HG02840 (cell line): Measurements from ENCODE around the gene RANBP2.
"Not testable (repeated sequence)": the region's sequence is repeated elsewhere in the genome, so short reads cannot be mapped to it uniquely, and the experiment has no call there.

Experiments
- ATAC-seq: cut with Tn5 transposase; IDR thresholded peaks from one replicate; pipeline ENCODE4 v1.9.1; 2021; ENCODE audit warnings: mild to moderate bottlenecking, moderate library complexity, moderate number of reproducible peaks; ENCODE audit not compliant: unreplicated experiment, low FRiP score

RANBP2 gene

DNA sequence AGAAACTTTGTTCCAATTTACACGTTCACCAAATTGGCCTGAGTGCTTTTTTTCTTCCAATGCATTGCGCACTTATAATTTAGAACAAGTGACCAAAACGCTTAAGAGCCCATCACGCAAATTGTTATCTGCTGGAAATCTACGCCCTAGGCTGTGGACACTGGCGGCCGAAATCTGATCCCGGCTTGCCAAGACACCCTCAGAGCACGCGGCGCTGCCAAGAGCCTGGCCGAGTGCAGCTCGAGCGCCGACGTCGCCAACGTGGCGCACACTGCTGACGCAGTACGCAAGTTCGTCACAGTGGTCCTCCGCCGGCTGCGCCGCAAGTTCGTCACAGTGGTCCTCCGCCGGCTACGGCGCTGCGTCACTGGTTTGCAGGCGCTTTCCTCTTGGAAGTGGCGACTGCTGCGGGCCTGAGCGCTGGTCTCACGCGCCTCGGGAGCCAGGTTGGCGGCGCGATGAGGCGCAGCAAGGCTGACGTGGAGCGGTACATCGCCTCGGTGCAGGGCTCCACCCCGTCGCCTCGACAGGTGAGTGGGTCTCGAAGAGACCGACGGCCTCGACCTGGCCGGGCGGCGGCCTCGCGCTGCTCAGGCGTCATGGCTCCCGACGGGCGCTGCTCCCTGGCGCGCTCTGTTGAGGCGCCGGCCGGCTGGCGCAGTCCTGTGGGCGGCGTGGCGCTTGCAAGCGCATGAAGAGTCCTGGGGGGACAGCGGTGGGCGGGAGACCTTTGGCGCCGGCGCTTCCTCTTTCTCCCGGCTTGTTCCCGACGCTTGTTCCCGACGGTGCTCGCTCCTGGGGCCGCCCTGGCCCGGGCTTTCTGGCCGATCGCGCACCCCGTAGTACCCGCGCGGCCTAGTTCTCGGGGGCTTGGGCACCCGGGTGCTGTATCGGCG is at the start of gene RANBP2:
RANBP2 (plus strand) TSS at position 334 of the 896 bp plus-strand sequence; CDS start at position 459, 125 bp downstream.
- ATAC-seq, result peak; percentile 98

DNA sequence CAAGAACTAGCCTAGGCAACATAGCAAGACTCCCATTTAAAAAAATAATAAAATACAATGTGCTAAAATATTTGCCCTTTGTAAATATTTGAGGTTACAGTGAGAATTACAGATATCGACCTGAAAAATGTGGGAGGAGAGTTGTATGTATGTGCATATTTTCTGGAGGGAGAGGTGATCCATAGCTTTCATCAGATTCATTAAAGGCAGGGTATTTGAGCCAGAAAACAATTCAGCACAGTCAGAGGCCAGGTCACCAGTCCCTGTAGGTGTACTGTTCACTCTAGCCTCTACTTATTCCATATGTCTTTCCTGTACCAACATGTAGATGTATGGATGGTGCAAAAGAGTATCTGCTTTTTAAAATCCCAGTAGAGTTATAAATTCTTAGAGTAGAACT is 49.0 kb upstream of the RANBP2 start:
- ATAC-seq, result not testable (repeated sequence)

DNA sequence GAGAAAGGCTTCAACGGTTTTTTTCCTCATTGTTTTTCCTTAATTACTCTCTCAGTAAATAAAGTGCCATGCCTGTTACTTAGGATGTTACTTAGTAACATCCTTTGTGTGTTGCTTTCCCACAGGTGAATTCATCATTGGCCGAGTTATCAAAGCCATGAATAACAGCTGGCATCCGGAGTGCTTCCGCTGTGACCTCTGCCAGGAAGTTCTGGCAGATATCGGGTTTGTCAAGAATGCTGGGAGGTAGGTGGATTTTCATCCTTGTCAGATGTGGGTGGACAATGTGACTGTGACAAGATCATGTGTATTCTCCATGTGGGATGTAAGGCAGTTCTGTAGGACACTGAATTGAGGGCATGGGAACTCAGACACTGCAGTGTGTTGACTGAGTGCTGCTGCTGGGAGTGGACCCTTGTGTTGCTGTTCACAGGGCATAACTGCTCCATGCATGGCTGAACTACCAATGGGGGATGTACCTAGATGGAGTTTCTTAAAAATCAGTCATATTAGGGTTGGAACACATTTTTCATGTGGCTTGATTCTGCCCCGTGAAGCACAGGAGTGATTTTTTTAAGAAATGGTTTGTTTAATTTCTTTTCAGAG is 47.0 kb upstream of the RANBP2 start:
- ATAC-seq, result not testable (repeated sequence)

DNA sequence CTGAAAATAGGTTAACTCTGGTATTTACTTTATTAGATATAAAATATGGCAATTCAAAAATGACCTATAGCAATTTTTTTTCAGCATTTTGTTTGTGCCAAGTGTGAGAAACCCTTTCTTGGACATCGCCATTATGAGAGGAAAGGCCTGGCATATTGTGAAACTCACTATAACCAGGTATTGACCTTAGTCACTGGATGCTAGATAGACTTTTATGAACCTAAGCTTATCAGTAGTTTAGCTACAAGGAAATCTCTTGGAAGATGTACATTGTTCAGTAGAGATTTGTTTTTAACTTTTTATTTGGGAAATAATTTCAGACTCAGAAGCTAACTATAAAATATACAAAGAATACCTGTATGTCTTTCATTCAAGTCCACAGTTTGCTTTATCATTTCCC is 42.8 kb upstream of the RANBP2 start:
- ATAC-seq, result not testable (repeated sequence)

DNA sequence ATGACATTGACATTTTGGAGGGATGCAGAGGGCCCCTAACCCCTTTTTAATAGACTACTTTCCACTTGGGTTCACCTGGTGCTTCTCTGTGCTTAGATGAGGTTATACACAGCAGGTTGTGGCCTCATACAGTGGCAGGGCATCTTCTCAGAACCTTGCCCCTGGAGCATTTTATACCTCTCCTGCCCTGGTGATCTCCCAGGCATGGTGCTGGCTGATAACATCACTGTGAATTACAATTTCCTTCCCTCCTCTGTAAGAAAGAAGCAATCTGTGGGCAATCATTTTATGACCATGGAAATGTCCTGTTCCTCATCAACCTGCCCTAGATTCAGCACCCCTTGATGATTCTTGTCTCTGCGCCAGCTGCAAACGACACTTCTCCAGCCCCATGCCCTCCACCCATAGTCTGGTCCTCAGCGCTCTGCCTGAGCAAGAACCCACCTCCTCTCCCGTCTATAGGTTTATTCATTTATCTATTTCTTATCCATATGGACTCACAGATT is 42.0 kb upstream of the RANBP2 start:
- ATAC-seq, result not testable (repeated sequence)

DNA sequence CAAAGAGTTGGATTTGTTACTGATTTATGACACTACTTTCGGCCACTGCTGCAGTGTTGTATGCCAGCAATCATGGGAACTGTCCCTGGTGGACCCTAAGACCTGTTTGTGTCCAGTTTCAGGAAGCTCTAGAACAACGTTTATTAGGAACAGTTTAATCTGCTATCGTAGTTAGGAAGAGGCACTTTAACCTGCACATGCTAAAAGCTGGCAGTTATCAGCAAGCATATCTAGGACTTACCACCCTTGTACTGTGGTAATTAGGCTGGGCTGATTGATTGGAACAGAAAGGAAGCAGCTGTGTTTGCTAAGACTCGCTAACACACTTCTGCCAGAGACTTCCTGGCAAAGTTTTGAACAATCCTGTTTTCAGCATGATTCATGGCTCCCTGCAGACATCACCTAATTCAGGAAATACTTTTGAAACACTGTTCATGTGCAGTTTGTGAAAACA is 41.1 kb upstream of the RANBP2 start:
- ATAC-seq, result not testable (repeated sequence)

DNA sequence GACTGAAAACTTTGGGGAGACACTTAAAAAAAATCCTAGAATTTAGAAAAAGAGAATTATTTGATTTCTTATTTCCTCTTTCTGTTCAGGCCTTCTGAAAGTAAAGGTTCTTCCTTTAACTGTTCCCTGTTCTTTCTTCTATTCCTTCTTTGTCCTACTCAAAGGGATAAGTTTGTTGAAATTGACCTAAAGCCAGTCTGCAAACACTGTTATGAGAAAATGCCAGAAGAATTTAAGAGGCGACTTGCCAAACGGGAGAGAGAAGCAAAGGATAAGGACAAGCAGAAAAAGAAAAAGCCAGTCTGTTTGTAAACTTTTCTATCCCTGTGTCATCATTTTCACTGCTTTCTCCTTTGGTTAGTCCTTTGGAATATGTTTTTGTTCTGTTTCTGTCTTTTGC is 38.5 kb upstream of the RANBP2 start:
- not testable (repeated sequence) for ATAC-seq

DNA sequence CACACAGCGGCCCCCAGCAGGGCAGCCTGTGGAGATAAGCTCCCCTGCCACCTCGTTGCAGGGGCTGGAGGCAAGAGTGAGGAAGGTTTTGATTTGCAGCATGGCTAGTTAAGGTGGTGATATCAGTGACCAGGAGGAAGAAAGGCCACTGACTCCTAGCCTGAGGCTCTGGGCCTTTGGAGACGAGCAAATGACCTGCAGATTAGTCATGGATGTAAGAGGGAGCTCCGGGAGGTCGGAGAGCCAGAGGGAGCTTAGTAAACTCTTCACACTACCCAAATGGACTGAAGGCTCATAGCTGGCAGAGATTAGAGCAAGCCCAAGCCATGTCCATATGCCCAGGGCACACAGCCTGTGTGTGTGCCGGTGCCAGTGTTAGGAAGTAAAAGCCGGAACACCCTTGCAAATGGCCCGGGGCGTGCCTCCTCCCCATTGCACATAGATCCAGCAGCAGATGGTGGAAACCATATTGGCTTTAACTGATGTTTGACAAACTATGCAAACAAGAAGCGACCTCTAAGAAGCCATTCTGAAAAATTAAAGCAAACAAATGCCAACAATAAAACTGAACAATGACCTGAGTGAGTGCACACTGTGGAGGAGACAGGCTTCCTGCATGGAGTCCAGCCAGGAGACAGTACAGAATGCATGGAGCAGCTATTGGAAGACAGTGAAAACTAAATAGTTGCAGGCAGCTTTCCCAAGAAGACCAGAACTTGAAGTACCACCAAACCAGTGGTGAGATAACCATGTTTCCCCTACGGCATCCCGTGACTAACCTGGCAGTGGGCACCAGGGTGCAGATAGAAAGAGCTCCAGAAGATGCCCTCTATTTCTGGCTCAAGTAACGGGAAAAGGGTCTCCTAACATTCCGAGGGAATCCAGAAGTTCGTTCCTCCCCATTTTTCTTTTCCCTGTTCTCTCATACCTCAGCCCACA is 30.2 kb upstream of the RANBP2 start:
- not testable (repeated sequence) for ATAC-seq

DNA sequence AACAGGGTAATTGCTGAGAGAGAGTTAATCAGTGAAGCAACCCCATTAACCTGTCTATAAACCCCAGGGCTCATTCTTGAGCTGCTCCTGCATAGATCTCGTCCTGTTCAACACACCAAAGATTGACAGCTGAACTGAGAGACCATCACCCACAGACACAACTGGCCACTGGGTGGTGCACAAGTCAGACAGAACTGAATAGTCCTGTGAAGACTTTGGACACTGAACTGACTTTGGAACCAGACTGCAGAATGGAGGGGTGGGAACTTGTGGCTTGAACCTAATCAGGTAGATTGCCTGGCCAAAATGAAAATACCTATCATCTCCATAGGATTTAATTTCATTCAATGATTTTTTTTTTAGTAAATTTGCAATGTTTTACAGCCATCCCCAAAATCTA is 29.3 kb upstream of the RANBP2 start:
- ATAC-seq, result not testable (repeated sequence)

DNA sequence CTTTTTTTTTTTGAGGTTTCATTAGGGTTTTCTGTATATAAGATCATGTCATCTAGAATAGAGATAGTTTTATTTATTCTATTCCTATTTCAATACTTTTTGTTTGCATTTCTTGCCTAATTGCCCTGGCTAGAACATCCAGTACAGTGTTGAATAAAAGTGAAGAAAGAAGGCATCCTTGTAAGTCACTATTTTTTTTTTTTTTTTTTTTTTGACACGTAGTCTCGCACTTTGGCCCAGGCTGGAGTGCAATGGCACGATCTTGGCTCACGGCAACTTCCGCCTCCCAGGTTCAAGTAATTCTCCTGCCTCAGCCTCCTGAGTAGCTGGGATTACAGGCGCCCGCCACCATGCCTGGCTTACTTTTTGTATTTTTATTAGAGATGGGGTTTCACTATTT is 27.8 kb upstream of the RANBP2 start:
- ATAC-seq, result no peak

DNA sequence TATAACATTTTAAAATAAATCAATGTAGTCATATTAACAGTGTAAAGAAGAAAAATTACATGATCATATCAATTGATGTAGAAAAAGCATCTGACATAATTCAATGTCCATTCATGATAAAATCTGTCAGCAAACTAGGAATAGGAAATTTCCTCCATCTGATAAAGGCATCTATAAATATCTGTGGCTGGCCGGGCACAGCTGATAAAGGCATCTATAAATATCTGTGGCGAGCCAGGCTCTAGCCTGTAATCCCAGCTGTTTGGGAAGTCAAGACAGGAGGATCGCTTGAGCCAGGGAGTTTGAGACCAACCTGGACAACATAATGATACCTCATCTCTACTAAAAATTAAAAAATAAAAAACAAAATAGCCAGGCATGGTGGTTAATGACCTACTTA is 18.1 kb upstream of the RANBP2 start:
- ATAC-seq, result no peak

DNA sequence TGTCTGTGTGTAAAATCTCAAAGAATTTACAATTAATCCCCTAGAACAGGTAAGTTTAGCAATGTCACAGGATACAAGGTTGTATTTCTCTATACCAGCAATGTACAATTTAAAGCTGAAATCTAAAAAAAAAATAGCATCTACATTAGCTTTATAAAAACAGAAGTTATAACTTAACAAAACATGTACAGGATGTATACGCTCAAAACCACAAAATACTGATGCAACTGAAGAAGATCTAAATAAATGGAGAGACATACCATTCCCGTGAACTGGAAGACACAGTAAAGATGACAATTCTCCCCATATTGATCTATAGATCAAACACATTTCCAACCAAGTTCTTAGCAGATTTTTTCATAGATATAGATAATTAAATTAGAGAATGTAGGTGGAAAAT is 17.5 kb upstream of the RANBP2 start:
- no peak for ATAC-seq

DNA sequence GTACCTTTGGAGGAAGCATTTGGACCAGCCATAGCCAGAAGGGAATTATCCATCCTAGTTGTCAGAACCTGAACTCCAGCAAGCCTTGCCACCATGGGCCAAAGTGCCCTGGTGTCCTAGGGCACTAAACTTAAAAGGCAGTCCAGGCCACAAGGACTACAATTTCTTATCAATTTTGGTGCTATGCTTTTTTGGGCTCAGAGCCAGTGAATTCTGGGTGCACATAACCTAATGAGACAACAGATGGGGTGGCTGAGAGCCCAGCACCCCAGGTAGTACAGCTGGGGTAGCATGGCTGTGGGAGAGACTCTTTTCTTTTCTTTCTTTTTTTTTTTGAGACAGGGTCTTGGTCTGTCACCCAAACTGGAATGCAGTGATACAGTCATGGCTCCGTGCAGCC is 14.4 kb upstream of the RANBP2 start:
- ATAC-seq, result no peak

DNA sequence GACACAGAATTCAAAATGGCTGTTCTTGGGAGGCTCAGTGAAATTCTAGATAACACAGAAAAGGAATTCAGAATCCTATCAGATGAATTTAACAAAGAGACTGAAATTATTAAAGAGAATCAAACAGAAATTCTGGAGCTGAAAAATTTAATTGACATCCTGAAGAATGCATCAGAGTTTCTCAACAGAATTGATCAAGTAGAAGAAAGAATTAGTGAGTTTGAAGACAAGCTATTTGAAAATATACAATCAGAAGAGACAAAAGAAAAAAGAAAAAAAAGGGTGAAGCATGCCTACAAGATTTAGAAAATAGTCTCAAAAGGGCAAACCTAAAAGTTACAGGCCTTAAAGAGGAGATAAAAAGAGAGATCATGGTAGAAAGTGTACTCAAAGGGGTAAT is 12.0 kb upstream of the RANBP2 start:
- ATAC-seq, result no peak

DNA sequence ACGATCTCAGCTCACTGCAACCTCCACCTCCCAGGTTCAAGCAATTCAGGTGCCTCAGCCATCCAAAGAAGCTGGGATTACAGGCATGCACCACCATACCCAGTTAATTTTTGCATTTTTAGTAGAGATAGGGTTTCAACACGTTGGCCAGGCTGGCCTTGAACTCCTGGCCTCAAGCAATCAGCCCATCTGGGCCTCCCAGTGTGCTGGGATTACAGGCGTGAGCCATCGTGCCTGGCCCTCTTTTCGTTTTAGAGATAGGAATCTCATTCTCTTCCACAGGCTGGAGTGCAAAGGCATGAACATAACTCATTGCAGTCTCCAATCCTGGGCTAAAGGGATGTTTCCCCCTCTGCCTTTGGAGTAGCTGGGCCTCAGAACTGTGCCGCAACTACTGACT is 2.3 kb upstream of the RANBP2 start:
- not testable (repeated sequence) for ATAC-seq

DNA sequence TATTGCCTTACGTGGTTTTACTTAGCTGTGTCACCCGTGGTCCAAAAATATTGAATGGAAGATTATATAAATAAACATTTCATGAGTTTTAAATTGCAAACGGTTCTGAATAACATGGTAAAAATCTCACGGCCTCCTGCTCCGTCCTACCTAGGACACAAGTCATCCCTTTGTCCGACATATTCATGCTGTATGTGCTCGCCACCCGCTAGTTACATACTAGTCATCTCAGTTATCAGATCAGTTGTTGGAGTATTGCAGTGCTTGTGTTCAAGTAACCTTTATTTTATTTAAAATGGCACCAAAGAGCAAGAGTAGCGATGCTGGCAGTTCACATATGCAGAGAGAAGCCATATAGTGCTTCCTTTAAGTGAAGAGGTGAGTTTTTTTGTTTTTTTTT is 6.8 kb downstream of the RANBP2 start:
- ATAC-seq, result not testable (repeated sequence)

DNA sequence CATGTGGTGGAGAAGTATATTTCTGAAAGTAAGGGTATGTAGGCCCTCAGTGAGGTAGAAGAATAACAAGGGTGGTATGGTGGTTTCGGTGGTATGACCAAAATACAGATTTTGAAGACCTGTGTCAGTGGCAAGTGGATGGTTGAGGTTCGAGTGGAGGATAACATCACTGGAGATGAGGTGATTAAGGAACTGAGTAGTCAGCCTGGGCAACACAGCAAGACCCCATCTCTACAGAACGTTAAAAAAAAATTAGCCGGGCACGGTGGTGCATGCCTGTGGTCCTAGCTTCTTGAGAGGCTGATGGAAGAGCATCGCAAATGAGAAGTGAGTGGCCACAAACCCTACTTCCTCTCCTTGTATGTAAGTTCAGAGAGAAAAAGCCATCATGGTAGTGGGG is 15.4 kb downstream of the RANBP2 start:
- ATAC-seq, result not testable (repeated sequence)

DNA sequence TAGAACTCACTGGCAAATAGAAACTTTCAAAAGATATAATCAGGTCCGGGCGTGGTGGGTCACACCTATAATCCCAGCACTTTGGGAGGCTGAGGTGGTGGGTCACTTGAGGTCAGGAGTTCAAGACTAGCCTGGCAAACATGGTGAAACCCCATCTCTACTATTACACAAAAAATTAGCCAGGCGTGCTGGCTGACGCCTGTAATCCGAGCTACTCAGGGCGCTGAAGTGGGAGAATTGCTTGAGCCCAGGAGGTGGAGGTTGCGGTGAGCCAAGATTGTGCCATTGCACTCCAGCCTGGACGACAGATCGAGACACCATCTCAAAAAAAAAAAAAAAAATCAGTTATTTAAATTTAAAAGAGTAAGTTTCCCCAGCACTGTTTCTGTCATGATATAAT is 38.7 kb downstream of the RANBP2 start:
- ATAC-seq, result not testable (repeated sequence)

DNA sequence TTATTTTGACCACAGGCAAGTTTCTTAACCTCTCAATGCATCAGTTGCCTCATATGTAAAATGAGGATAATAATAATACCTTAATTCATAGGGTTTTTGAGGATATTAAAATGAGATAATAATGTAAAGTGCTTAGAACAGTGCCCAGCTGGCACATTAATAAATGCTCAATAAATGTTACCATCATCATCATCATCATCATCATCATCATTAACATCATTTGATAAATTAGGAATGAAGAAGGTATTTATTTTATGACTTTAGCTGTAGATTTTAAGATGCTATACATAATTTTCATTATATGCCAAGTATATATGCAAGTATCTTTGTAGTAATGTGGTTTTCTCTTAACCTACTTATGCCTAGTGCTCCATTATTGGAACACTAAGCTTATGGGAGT is 43.3 kb downstream of the RANBP2 start:
- not testable (repeated sequence) for ATAC-seq

DNA sequence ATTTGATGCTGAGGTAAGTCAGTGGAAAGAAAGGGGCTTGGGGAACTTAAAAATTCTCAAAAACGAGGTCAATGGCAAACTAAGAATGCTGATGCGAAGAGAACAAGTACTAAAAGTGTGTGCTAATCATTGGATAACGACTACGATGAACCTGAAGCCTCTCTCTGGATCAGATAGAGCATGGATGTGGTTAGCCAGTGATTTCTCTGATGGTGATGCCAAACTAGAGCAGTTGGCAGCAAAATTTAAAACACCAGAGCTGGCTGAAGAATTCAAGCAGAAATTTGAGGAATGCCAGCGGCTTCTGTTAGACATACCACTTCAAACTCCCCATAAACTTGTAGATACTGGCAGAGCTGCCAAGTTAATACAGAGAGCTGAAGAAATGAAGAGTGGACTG is 47.4 kb downstream of the RANBP2 start:
- ATAC-seq, result not testable (repeated sequence)
